ENCODE measurements around the gene JPT2. TPM values are rescaled to one million over a fixed set of nuclear protein-coding genes. Genes with fewer than 3 reads are reported as not detected.

The JPT2 gene
- polyA plus RNA-seq, 3 donors = 5.4 to 7.5 (median 5.8) TPM

DNA sequence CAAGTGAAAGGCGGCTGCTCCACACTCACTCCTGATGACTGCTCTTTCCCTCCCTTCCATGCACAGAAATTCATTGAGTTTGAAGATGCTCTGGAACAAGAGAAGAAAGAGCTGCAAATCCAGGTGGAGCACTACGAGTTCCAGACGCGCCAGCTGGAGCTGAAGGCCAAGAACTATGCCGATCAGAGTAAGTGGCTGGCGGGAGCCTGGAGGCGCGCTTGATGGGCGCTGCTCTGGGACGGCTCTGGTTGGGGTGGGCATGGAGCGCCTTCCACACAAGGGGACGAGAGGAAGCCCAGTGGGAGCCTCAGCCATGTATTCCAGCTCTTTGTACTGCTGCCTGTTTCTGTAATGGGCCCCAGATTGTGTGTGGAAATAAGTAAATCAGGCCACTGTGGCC, 46.4 kb downstream of the JPT2 start:
- H4K20me1 ChIP-seq (ENCODE audit: insufficient read depth, low read length) = peaks cover 54% of the 10 kb centered on the region
- H3K79me2 ChIP-seq (ENCODE audit: insufficient read depth, low read length) = peaks cover 52% of the 10 kb centered on the region
- no peak overlapping the region for H3K27ac Mint-ChIP-seq
- H3K9me3 ChIP-seq (replicated peaks in 1 of 2; ENCODE audit: control insufficient read depth in 1 of 2, insufficient read depth in 1 of 2, low read length in 2 of 2) = no peaks in the 10 kb centered on the region
- peaks cover 38 to 49% of the 10 kb centered on the region in 2 donors for H3K36me3 Mint-ChIP-seq
- H3K4me3 Mint-ChIP-seq = no peak overlapping the region
- peaks cover 44 to 48% of the 10 kb centered on the region in 2 donors for H3K4me1 ChIP-seq (ENCODE audit: control insufficient read depth in 1 of 2, insufficient read depth in 2 of 2, low read length in 2 of 2)
- intact Hi-C loops (cut with micrococcal nuclease) = no loop called here
- no peak for DNase-seq
- H3K27me3 ChIP-seq (ENCODE audit: control insufficient read depth in 2 of 2, insufficient read depth in 2 of 2, low read length in 2 of 2) = no peaks in the 10 kb centered on the region
- H3K9ac ChIP-seq (ENCODE audit: insufficient read depth, low read length, poor library complexity, severe bottlenecking) = no peak overlapping the region
- no peak overlapping the region for H3K4me3 ChIP-seq (replicated peaks in 1 of 3; ENCODE audit: low read depth in 2 of 3, low read length in 3 of 3)
- peaks cover 0 to 2% (median 0%) of the 10 kb centered on the region in 7 donors for H3K9me3 Mint-ChIP-seq
- H3K27me3 Mint-ChIP-seq (ENCODE audit: low read depth in 3 of 3) = peaks cover 0 to 2% (median 2%) of the 10 kb centered on the region in 3 donors
- no peak overlapping the region for H3K4me2 ChIP-seq (replicated peaks; ENCODE audit: extremely low read depth, low read length, poor library complexity, severe bottlenecking)
- H3K27ac ChIP-seq (ENCODE audit: low read depth in 1 of 2, low read length in 2 of 2) = no peak overlapping the region
- peaks cover 43 to 47% of the 10 kb centered on the region in 2 donors for H3K36me3 ChIP-seq (replicated peaks in 1 of 2; ENCODE audit: control insufficient read depth in 1 of 2, insufficient read depth in 2 of 2, low read length in 2 of 2)
- no peak overlapping the region for H2AFZ ChIP-seq (ENCODE audit: insufficient read depth, low read depth, low read length, poor library complexity, severe bottlenecking)
- no peak for TF ChIP-seq CTCF (IDR thresholded peaks at IDR 0.05)
- WGBS (ENCODE audit: insufficient coverage) = 97% methylated on average over 11 of the region's 12 CpGs
- peaks cover 42% of the 10 kb centered on the region for H3K4me1 Mint-ChIP-seq

DNA sequence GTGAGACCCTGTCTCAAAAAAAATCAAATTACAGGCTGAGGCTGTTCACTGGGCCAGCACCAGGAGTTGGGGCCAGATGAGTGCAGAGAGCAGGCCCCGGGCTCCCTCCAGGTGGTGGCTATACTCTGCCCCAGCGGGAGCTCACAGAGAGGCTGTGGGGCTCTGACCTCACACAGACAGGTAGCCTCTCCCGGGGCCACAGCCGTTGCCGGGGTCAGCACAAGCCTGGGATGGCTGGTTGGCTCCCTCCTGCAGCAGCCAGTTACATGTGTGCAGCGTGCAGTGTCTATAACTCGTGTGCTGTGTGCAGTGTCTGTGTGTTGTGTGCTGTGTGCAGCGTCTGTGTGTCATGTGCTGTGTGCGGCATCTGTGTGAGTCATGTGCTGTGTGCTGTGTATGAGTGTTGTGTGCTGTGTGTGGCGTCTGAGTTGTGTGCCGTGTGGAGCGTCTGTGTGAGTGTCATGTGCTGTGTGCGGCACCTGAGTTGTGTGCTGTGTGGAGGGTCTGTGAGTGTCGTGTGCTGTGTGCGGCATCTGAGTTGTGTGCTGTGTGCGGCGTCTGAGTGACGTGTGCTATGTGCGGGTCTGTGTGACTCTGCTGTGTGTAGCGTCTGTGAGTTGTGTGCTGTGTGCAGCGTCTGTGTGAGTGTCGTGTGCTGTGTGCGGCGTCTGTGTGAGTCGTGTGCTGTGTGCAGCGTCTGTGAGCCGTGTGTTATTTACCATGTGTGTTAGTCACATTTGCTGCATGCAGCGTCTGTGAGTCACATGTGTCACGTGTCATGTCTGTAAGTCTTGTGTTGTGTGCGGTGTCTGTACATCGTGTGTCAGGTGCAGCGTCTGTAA, 48.8 kb downstream of the JPT2 start:
- H3K4me3 ChIP-seq (replicated peaks in 1 of 3; ENCODE audit: low read depth in 2 of 3, low read length in 3 of 3) = no peak overlapping the region
- H3K27me3 ChIP-seq (ENCODE audit: control insufficient read depth in 2 of 2, insufficient read depth in 2 of 2, low read length in 2 of 2) = no peaks in the 10 kb centered on the region
- peaks cover 30 to 34% of the 10 kb centered on the region in 2 donors for H3K4me1 ChIP-seq (ENCODE audit: control insufficient read depth in 1 of 2, insufficient read depth in 2 of 2, low read length in 2 of 2)
- no peak overlapping the region for H2AFZ ChIP-seq (ENCODE audit: insufficient read depth, low read depth, low read length, poor library complexity, severe bottlenecking)
- no peak overlapping the region for H3K9ac ChIP-seq (ENCODE audit: insufficient read depth, low read length, poor library complexity, severe bottlenecking)
- no peaks in the 10 kb centered on the region for H3K9me3 ChIP-seq (replicated peaks in 1 of 2; ENCODE audit: control insufficient read depth in 1 of 2, insufficient read depth in 1 of 2, low read length in 2 of 2)
- peaks cover 51 to 53% of the 10 kb centered on the region in 2 donors for H3K36me3 ChIP-seq (replicated peaks in 1 of 2; ENCODE audit: control insufficient read depth in 1 of 2, insufficient read depth in 2 of 2, low read length in 2 of 2)
- 96% methylated on average over 27 of the region's 32 CpGs for WGBS (ENCODE audit: insufficient coverage)
- no peak overlapping the region for H3K4me2 ChIP-seq (replicated peaks; ENCODE audit: extremely low read depth, low read length, poor library complexity, severe bottlenecking)
- H4K20me1 ChIP-seq (ENCODE audit: insufficient read depth, low read length) = peaks cover 57% of the 10 kb centered on the region
- Mint-ChIP-seq H3K4me1 (peaks cover 31% of the 10 kb centered on the region), H3K9me3 (peaks cover 0 to 2% (median 0%) of the 10 kb centered on the region in 7 donors), H3K27me3 (ENCODE audit: low read depth in 3 of 3) (peaks cover 0 to 4% (median 0%) of the 10 kb centered on the region in 3 donors), H3K27ac (peak overlapping the region in 2 of 7 donors; percentile 4 to 47), H3K4me3 (no peak overlapping the region), H3K36me3 (peaks cover 44 to 59% of the 10 kb centered on the region in 2 donors)
- DNase-seq = no peak
- intact Hi-C loops (cut with micrococcal nuclease) = loop anchor here in 1 of 2 donors (5.0 kb wide), 1 partner anchor 50 kb away; the partner anchor contains the start of gene JPT2
- no peak overlapping the region for H3K27ac ChIP-seq (ENCODE audit: low read depth in 1 of 2, low read length in 2 of 2)
- peaks cover 39% of the 10 kb centered on the region for H3K79me2 ChIP-seq (ENCODE audit: insufficient read depth, low read length)
- no peak for TF ChIP-seq CTCF (IDR thresholded peaks at IDR 0.05)
